DOHH2 (cell line): Measurements from ENCODE around the gene CDH4.

ENCODE experiments used
- EZH2phosphoT487 ChIP-seq: fragments of 200-600 bp; sonication (generic); IDR thresholded peaks from 2 replicates; pipeline ENCODE4 v1.6.1; 2017; ENCODE audit warnings: borderline replicate concordance, mild to moderate bottlenecking, antibody characterized with exemption, low read length, moderate library complexity, mixed read lengths
- TF ChIP-seq, protein P1 (sequence below): fragments of 200-600 bp; sonication (generic); IDR thresholded peaks from one replicate; pipeline ENCODE4 v1.5.1; 2014; ENCODE audit warnings: antibody characterized with exemption, mild to moderate bottlenecking, low read depth, low read length; ENCODE audit not compliant: poor library complexity, severe bottlenecking

DNA sequence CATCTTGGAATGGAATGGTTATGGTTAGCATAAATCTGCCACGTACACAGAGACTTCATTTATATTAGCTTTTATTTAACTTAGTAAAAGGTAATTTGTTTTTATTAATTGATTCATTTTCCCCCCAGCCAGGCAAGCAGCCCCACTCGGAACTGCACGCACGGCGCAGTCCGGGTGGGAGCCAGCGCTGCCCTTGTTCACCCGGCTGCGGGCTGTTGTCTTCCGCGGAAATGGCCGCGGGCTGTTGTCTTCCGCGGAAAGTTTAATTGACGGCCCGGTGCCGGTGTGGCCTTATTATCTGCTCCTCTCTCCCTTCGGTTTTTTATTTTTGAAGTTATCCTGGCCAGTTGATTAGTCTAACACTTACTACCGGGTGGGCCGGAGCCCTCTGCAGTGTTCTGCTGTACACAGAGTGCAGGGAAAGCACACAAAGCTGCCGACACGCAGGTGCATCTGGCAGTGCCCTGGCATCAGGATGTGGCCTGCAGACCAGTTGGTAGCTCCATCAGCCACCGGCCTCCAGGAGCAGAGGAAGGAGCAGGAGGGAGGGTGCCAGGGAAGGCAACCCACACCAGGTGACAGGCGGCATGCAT is 270.5 kb downstream of the CDH4 start:
- TF ChIP-seq EZH2phosphoT487, result no peak
- TF ChIP-seq, protein P1, sequence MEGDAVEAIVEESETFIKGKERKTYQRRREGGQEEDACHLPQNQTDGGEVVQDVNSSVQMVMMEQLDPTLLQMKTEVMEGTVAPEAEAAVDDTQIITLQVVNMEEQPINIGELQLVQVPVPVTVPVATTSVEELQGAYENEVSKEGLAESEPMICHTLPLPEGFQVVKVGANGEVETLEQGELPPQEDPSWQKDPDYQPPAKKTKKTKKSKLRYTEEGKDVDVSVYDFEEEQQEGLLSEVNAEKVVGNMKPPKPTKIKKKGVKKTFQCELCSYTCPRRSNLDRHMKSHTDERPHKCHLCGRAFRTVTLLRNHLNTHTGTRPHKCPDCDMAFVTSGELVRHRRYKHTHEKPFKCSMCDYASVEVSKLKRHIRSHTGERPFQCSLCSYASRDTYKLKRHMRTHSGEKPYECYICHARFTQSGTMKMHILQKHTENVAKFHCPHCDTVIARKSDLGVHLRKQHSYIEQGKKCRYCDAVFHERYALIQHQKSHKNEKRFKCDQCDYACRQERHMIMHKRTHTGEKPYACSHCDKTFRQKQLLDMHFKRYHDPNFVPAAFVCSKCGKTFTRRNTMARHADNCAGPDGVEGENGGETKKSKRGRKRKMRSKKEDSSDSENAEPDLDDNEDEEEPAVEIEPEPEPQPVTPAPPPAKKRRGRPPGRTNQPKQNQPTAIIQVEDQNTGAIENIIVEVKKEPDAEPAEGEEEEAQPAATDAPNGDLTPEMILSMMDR, result no peak
